Measurements from ENCODE around the gene ERG. TPM values are rescaled to one million over a fixed set of nuclear protein-coding genes. Genes with fewer than 3 reads are reported as not detected.

The ERG gene
- total RNA-seq, 1 experiment from 2014 or later: 0.11 TPM

- Histone ChIP-seq H3K27ac (ENCODE audit: insufficient read length, low read depth, low read length) (no peak overlapping the region), H3K4ac (ENCODE audit: low read depth, low read length) (no peak overlapping the region), H2AK5ac (ENCODE audit: insufficient read length, low read length) (no peak overlapping the region), H4K91ac (ENCODE audit: insufficient read length, low read depth, low read length) (no peak overlapping the region), H3K27me3 (ENCODE audit: insufficient read depth, low read length) (no peaks in the 10 kb centered on the region), H3K4me1 (ENCODE audit: insufficient read depth, low read length) (no peaks in the 10 kb centered on the region; the same call in 1 of the 2 replicates), H3K18ac (ENCODE audit: insufficient read length, low read depth, low read length) (no peak overlapping the region), H4K20me1 (ENCODE audit: control insufficient read depth, insufficient read depth, insufficient read length) (no peaks in the 10 kb centered on the region), H2BK12ac (ENCODE audit: insufficient read length, low read depth, low read length) (no peak overlapping the region), H3K23ac (ENCODE audit: insufficient read length, low read depth, low read length) (no peak overlapping the region), H3T11ph (ENCODE audit: low read length) (no peak overlapping the region), H2AFZ (ENCODE audit: low read length) (no peak overlapping the region), H3K56ac (ENCODE audit: insufficient read length, low read depth, low read length) (no peak overlapping the region), H3K14ac (ENCODE audit: insufficient read depth, low read length) (no peak overlapping the region), H3K9ac (ENCODE audit: extremely low read depth, insufficient read length, low read length) (no peak overlapping the region), H4K5ac (ENCODE audit: insufficient read length, low read depth, low read length) (no peak overlapping the region), H3K9me3 (ENCODE audit: control insufficient read depth, low read depth, low read length) (no peaks in the 10 kb centered on the region), H3K23me2 (ENCODE audit: insufficient read length, low read depth, low read length, poor library complexity, severe bottlenecking) (no peaks in the 10 kb centered on the region), H3K4me2 (ENCODE audit: insufficient read depth, insufficient read length, low read length) (no peak overlapping the region), H2BK15ac (ENCODE audit: low read depth, low read length) (no peak overlapping the region), H2BK5ac (ENCODE audit: insufficient read length, low read length) (no peak overlapping the region), H3K79me1 (ENCODE audit: insufficient read depth, low read depth, low read length, poor library complexity, severe bottlenecking) (no peaks in the 10 kb centered on the region), H2BK20ac (ENCODE audit: low read depth, low read length, poor library complexity, severe bottlenecking) (no peak overlapping the region), H4K8ac (replicated peaks; ENCODE audit: insufficient read length, low read depth, low read length) (no peak overlapping the region), H3K79me2 (ENCODE audit: insufficient read depth, low read length) (no peaks in the 10 kb centered on the region), H2BK120ac (ENCODE audit: low read depth, low read length, poor library complexity, severe bottlenecking) (no peak overlapping the region)
- Mint-ChIP-seq H3K9me3 (no peaks in the 10 kb centered on the region), H3K27ac (no peak overlapping the region), H3K4me3 (no peak overlapping the region), H3K4me1 (peaks cover 19 to 26% of the 10 kb centered on the region in 2 experiments), H3K36me3 (ENCODE audit: insufficient read depth in 1 of 3, low read depth in 3 of 3) (no peaks in the 10 kb centered on the region), H3K27me3 (ENCODE audit: low read depth) (peaks cover 2% of the 10 kb centered on the region)
- DNase-seq: no peak
- WGBS (ENCODE audit: extremely low coverage, insufficient read length, low lambda C conversion rate): no CpG with 5 or more reads among the region's 4 CpGs
- no peak for TF ChIP-seq CTCF (conservative IDR thresholded peaks at IDR 0.05)
Observed at GRCh38 chr21:38494251-38494642, 4.0 kb downstream of the ERG start.

Data from H9 (cell line).